ENCODE results near the gene GIPR. TPM values are rescaled to one million over a fixed set of nuclear protein-coding genes. Genes with fewer than 3 reads are reported as not detected.
"Not testable (repeated sequence)": the region's sequence is repeated elsewhere in the genome, so short reads cannot be mapped to it uniquely, and the experiment has no call there.

The GIPR gene
- total RNA-seq, 1 donor from 2014 or later, result 5.0 TPM

DNA sequence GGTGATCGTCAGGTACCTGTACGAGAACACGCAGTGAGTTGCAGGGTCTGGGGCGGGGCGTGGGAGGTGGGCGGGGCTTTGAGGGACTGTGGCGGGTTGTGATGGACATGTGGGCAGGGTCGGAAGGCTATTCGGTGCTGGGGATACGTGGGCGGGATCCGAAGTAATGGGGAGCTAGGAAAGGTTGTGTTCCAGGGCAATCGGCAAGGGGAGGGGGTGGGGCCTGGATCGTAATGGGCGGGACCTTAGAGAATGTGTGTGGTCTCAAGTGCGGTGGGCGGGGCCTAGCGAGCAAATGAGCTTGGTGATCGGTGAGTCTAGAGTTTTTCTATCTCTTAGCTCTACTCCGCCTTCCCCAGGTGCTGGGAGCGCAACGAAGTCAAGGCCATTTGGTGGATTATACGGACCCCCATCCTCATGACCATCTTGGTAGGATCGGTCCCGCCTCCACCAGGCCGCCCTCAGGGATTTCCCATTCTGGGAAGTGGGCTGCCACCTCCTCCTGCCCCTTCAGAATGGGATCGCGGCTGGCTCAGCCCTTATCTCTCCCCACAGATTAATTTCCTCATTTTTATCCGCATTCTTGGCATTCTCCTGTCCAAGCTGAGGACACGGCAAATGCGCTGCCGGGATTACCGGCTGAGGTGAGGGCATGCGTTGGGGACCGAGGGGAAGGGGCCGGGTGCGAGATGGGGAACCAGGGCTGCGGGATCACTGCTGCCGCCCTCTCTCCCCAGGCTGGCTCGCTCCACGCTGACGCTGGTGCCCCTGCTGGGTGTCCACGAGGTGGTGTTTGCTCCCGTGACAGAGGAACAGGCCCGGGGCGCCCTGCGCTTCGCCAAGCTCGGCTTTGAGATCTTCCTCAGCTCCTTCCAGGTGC is 9.6 kb downstream of the GIPR start:
- DNase-seq (ENCODE audit: missing footprints) (peak; percentile 76), ATAC-seq (peak; percentile 36)
- intact Hi-C loops (cut with DNase I), result no loop called here

DNA sequence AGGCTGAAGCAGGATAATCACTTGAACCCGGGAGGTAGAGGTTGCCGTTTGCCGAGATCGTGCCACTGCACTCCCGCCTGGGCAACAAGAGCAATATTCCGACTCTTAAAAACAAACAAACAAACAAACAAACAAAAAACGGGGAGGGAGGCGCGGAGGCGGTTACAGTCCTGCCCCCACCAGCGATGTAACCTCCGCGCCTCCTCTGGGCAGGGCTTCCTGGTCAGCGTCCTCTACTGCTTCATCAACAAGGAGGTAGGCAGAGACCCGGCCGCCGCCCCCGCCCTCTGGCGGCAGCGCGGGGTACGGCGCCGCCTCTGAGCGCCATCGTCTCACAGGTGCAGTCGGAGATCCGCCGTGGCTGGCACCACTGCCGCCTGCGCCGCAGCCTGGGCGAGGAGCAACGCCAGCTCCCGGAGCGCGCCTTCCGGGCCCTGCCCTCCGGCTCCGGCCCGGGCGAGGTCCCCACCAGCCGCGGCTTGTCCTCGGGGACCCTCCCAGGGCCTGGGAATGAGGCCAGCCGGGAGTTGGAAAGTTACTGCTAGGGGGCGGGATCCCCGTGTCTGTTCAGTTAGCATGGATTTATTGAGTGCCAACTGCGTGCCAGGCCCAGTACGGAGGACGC is 13.5 kb downstream of the GIPR start:
- peak; percentile 86 for ATAC-seq
- peak; percentile 94 for DNase-seq (ENCODE audit: missing footprints)
- intact Hi-C loops (cut with DNase I), result loop anchor here (5.0 kb wide), 1 partner anchor 159 kb away; no protein-coding TSS in a partner anchor

DNA sequence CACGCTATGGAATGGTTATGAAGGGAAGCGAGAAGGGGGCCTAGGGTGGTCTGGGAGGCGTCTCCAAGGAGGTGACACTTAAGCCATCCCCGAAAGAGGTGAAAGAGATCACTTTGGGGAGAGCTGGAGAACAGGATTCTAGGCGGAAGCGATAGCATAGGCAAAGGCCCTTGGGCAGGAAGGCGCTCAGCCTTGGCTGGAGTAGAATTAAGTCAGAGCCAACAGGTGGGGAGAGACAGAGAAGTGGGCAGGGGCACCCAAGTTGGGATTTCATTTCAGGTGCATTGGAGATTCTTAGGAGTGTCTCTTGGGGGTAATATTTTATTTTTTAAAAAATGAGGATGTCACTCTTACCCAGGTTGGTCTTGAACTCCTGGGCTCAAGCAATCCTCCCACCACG is 14.1 kb downstream of the GIPR start:
- intact Hi-C loops (cut with DNase I), result loop anchor here (5.0 kb wide), 1 partner anchor 160 kb away; no protein-coding TSS in a partner anchor
- DNase-seq (ENCODE audit: missing footprints), result peak; percentile 26
- ATAC-seq, result no peak

DNA sequence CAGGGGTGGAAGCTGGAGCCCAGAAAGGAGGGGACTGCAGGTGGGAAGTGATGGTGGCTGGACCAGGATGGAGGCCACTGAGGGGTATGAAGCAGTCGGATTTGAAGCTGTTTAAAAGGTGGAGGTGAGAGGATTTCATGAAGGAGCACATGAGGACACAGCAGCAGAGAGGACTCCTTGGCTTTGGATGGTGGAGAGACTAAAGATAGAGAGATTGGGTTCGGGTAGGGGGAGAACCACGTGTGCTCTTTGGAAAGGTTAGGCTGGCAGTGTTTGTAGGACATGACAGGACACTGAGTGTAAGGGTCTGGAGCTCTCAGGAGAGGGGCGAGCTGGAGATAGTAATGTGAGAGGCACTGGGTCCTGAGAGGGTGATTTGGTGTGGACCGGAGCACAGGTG is 14.9 kb downstream of the GIPR start:
- ATAC-seq (no peak), DNase-seq (ENCODE audit: missing footprints) (no peak)
- intact Hi-C loops (cut with DNase I), result loop anchor here (5.0 kb wide), 1 partner anchor 161 kb away; no protein-coding TSS in a partner anchor

DNA sequence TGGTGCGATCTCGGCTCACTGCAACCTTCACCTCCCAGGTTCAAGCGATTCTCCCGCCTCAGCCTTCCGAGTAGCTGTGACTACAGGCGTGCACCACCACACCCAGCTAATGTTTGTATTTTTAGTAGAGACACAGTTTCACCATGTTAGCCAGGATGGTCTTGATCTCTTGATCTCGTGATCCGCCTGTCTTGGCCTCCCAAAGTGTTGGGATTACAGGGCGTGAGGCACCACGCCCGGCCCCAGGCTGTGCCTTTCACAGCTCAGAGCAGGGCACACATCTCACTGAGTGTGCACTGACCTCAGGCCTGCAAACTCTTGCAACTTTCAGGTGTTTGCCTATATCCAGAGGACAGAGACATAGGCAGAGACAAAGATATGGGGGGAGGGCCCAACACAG is 17.0 kb downstream of the GIPR start:
- DNase-seq (ENCODE audit: missing footprints), result peak; percentile 13
- intact Hi-C loops (cut with DNase I); ATAC-seq: not testable (repeated sequence)

DNA sequence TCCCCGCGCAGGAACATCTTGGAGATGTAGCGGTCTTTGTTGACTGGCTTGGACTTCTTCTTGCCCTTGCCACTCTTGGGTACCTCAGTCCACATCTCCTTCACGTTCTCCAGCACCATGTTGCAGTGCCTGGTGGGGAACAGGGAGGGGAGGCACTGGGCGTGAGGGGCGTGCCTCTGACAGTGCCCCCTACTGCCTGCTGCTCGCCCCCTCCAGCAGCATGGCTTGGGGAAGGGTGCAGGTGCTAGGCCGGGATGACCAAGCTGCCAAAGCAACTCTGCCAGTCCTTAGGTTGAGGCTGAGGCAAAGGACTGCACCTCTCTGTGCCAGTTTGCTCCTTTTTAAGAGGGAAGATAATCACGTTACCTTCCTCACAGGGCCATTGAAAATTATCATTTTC is 19.6 kb downstream of the GIPR start:
- intact Hi-C loops (cut with DNase I), result no loop called here
- ATAC-seq (no peak), DNase-seq (ENCODE audit: missing footprints) (peak; percentile 8)

DNA sequence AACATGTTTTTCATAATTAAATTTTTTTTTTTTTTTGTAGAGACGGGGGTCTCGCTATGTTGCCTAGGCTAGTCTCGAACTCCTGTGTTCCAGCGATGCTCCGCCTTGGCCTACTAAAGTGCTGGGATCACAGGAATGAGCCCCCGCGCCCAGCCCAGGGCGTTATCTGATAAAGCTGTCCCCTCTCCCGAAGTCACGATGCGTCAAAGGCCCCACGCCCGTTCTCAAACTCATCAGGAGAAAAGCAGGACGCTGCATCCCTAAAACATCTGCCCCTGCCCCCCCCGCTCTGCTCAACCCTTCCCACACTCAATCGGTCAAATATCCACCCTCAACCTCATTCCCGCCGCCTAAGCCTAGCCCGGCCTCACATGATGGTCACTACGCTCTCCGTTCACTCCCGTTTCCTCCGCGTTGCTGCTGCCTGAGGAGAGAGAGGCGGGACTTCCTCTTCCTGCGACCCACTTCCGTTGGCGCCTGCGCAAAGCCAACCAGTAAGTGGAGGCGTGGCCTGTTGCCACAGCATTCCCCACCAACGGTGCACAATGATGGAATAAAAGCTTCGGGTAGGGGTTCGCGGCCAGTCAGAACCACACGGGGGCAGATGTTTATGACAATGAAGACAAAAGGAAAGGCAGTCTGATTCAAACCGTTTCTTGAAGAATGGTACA is 23.6 kb downstream of the GIPR start, which contains the start of gene SNRPD2:
SNRPD2 (minus strand) TSS at position 438 of the 671 bp plus-strand sequence; CDS start at position 373, 65 bp downstream.
- DNase-seq (ENCODE audit: missing footprints), result peak; percentile 95
- ATAC-seq, result peak; percentile 85
- intact Hi-C loops (cut with DNase I), result loop anchor here (2.0 kb wide), 2 partner anchors 25 to 75 kb away; no protein-coding TSS in a partner anchor

DNA sequence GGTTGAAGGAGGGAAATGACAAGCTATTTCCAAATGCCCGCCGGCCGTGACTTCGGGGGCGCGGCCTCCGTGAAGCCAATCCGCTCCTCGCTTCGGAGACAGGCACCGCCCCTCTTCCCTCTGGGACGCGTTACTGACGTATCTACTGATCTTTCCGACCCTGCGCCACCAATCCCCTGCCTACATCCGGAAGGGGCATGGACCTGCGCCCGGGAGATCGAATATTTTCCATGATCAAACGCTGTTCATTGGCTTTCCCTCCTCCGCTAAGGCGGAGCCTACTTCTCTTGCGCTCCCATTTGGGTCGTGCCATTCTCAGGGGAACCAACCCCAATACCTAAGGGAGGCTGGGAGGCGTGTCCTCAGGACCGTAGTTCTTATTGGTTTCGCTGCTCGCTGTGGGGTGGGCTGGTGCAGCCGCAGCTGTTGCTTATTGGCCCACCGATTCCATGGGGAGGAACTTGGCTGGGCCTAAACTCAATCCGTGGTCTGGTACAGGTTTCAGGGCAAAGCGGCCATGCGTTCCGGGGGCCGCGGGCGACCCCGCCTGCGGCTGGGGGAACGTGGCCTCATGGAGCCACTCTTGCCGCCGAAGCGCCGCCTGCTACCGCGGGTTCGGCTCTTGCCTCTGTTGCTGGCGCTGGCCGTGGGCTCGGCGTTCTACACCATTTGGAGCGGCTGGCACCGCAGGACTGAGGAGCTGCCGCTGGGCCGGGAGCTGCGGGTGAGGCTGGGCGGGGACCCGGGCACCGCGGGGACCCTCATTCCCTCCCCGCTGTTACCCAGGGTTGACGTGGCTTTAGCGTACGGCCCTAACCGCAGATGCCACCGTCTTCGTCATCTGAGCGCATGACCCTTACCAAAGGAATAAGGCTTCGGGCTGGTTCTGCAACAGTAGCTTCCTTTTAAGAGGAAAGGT is 24.4 kb downstream of the GIPR start, which contains the start of gene QPCTL:
QPCTL (plus strand) TSS at position 480 of the 919 bp plus-strand sequence; CDS start at position 518, 38 bp downstream.
- intact Hi-C loops (cut with DNase I), result loop anchor here (2.0 kb wide), 2 partner anchors 24 to 74 kb away; no protein-coding TSS in a partner anchor
- DNase-seq (ENCODE audit: missing footprints), result peak; percentile 97
- ATAC-seq, result peak; percentile 95

DNA sequence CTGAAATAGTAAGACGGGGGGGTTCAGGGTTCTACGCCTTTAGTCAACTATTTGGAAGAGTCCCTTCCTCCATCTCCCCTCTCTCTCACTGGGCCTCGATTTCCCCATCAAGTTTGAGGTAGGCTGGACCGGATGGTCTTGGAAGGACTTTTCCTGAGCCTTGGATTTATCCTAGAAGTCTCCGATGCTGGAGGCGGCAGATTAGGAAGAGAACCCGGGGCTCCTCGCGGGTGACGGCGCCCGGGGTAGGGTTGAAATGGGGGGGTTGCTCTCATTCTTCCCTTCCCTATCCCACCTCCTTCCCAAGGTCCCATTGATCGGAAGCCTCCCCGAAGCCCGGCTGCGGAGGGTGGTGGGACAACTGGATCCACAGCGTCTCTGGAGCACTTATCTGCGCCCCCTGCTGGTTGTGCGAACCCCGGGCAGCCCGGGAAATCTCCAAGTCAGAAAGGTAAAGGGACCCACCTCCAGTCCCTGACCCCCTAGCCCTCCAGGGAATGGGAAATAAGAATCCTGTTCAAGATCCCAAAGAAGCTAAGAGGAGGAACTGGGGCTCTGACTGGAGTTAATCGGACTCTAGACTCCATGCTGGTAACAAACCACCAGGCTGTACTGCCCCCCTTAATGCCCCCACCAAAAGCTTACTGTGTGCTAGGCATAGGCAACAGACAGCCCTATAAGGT is 25.2 kb downstream of the GIPR start:
- intact Hi-C loops (cut with DNase I), result loop anchor here (2.0 kb wide), 2 partner anchors 24 to 74 kb away; no protein-coding TSS in a partner anchor
- peak; percentile 29 for ATAC-seq
- DNase-seq (ENCODE audit: missing footprints), result peak; percentile 91

DNA sequence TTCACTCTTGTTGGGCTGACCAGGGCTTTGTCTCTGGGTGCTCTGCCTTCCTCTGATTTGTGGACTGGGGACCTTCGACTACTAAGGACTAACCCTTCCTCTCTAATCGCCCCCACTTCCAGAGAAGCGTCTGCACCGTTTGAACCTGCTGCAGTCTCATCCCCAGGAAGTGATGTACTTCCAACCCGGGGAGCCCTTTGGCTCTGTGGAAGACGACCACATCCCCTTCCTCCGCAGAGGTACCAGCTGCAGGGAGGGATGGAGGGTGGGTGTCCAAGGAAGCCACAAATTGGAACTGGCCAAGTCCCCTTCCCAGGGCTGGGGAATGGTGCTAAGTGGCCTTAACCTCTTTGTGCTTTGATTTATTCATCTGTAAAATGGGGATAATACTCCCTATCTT is 33.7 kb downstream of the GIPR start:
- intact Hi-C loops (cut with DNase I), result no loop called here
- DNase-seq (ENCODE audit: missing footprints), result peak; percentile 20
- no peak for ATAC-seq

DNA sequence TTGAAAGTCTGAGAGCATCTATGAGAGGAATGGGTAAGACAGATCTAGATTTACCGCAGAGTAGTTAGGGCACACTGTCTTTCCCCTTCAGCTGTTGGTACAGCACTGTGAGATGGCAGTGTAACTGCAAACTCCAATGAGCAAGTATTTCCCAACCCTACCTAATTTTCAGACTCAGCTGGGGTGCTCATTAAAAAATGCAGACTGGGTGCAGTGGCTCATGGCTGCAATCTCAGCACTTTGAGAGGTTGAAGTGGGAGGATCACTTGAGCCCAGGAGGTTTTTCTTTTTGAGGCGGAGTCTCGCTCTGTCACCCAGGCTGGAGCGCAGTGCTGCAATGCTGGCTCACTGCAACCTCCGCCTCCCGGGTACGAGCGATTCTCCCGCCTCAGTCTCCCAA is 37.1 kb downstream of the GIPR start:
- ATAC-seq (no peak), DNase-seq (ENCODE audit: missing footprints) (peak; percentile 37)
- intact Hi-C loops (cut with DNase I), result no loop called here

DNA sequence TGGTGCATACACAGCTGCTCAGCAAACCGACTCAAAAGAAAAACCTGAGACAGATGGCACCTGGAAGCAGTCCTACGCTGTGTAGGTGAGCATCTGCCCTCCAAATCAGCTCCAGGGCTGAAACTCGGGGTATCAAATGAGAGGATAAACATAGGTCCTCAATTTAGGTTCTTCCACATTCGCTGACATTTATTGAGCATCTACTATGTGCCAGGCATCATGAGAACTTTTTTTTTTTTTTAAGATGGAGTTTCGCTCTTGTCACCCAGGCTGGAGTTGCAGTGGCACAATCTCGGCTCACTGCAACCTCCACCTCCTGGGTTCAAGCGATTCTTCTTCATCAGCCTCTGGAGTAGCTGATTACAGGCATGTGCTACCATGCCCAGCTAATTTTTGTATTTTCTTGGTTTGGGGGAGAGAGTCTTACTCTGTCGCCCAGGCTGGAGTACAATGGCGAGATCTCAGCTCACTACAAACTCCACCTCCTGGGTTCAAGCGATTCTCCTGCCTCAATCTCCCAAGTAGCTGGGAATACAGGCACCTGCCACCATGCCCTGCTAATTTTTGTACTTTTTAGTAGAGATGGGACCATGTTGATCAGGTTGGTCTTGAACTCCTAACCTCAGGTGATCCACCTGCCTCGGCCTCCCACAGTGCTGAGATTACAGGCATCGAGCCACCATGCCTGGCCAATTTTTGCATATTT is 37.8 kb downstream of the GIPR start:
- ATAC-seq (no peak), DNase-seq (ENCODE audit: missing footprints) (no peak)
- intact Hi-C loops (cut with DNase I), result no loop called here

DNA sequence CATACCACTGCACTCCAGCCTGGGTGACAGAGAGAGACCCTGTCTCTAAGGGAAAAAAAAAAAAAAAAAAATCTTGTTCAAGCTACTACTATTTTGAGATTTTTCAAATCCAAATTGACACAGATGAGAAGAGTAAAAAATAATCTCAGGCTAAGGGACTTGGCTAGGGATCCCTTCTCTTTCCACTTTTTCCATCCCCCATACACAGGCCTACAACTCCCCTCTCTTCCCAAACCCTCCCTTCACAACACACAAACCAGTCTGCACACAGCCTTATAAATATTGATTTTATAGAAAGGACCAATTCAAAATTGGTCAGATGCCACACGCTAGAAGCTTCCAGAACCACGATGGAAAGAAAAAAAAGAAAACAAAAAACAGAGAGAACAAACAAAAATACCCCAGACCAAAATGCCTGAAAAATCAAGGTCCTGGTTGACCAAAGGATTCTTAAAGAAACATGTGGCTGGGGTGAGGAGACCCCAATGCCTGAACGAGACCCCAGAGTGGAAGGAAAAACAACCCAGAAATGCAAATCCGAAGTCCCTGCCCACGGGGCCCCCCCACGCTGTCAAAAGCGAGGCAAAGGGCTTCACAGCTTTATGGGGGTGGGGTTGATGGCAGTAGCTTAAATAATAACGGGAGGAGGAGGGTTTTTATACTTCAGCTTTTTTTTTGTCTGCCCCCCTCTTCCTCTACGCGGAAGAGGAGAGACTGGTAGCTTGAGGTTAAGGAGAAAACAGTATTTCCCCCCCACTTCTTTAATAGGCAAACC is 42.5 kb downstream of the GIPR start:
- ATAC-seq (no peak), DNase-seq (ENCODE audit: missing footprints) (no peak)
- intact Hi-C loops (cut with DNase I), result no loop called here

DNA sequence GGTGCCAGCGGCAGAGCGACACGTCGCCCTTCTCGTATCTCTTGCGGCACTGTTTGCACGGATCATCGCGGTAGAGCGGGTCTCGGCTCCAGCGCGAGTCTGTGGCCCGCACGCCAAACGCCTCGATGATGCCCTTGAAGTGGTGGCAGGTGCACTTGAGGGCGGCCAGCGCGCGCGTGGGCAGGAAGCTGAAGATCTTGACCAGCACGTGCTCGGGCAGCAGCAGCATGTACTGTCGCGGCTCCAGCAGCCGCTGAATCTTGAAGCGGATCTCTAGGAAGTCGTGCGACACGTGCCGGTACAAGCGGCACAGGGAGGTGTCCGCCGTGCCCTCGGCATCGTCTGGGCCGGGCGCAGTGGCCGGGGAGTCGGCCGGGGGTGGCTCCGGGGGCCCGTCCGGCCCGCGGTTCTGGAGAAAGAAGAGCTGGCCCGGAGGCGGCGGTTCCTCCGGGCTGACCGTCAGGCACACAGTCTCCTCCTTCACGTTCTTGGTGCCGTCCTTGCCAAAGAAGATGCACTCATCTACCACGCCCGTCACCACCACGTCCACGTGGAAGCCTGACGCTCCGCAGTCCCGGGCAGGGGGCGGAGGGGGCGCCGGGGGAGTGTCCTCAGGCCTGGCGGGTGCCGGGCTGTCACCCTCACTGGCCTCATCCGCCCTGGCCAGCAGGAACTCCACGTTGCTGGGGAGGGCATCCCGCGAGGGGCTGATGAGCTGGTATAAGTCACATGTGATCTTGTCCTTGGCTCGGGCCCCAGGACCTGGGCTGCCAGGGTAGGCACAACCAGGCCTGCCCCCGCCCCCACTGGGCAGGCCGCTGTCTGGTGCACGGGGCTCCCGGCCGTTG is 44.1 kb downstream of the GIPR start:
- ATAC-seq, result no peak

DNA sequence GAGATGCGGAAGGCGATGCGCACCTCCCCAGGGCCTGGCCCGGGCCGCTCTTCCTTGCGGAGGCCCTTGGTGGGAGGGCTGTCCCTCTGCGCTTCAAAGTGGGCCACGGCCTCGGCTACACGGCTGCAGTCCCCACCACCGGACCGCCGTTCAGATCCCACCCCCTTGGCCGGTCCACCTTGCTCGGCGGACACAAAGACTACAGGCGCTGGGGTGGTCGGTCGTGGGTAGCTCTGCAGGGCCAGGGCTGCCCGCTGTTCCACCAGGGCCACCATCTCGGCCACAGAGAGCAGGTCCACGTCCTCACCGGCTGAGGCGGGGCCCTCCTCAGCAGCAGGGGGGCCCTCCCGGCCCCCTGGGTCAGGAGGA is 44.7 kb downstream of the GIPR start:
- DNase-seq (ENCODE audit: missing footprints) (no peak), ATAC-seq (no peak)
- intact Hi-C loops (cut with DNase I), result no loop called here

More for the DNA sequence above, 44.1 kb downstream of the GIPR start:
- peak; percentile 62 for DNase-seq (ENCODE audit: missing footprints)
- intact Hi-C loops (cut with DNase I), result no loop called here
